Eye (tissue), 1 donor: Measurements from ENCODE around the gene SLC22A31.
"Not testable (repeated sequence)": the region's sequence is repeated elsewhere in the genome, so short reads cannot be mapped to it uniquely, and the experiment has no call there.

Experiments used
- DNase-seq: peaks from one replicate; pipeline ENCODE4 v3.0.0-alpha.2; 2015

Gene SLC22A31

GRCh38 chr16:89178453-89179147 lies 21.7 kb downstream of the SLC22A31 start:
- no peak for DNase-seq

GRCh38 chr16:89177501-89177900 lies 22.8 kb downstream of the SLC22A31 start:
- DNase-seq: no peak

GRCh38 chr16:89176717-89177116 lies 23.6 kb downstream of the SLC22A31 start:
- DNase-seq: no peak

- no peak for DNase-seq
Measured at GRCh38 chr16:89176147-89176690, 24.1 kb downstream of the SLC22A31 start.

GRCh38 chr16:89175280-89176146 lies 24.8 kb downstream of the SLC22A31 start:
- DNase-seq: no peak

GRCh38 chr16:89174877-89175276 lies 25.5 kb downstream of the SLC22A31 start:
- no peak for DNase-seq

GRCh38 chr16:89174055-89174827 lies 26.1 kb downstream of the SLC22A31 start:
- no peak for DNase-seq

GRCh38 chr16:89173174-89173921 lies 27.0 kb downstream of the SLC22A31 start:
- no peak for DNase-seq

- no peak for DNase-seq
Measured at GRCh38 chr16:89172528-89173173, 27.7 kb downstream of the SLC22A31 start.

GRCh38 chr16:89172171-89172527 lies 28.2 kb downstream of the SLC22A31 start:
- no peak for DNase-seq

- peak; percentile 97 for DNase-seq
Measured at GRCh38 chr16:89171216-89172170, 28.8 kb downstream of the SLC22A31 start, which contains the start of gene CDH15. CDH15 (plus strand) TSS chr16:89171748; CDS start chr16:89171832, 84 bp downstream.

- DNase-seq: peak; percentile 49
Measured at GRCh38 chr16:89170346-89171215, 29.8 kb downstream of the SLC22A31 start.

- no peak for DNase-seq
Measured at GRCh38 chr16:89169778-89170177, 30.6 kb downstream of the SLC22A31 start.

- no peak for DNase-seq
Measured at GRCh38 chr16:89168381-89169189, 31.8 kb downstream of the SLC22A31 start.

GRCh38 chr16:89167425-89167941 lies 32.9 kb downstream of the SLC22A31 start:
- peak; percentile 94 for DNase-seq

GRCh38 chr16:89166696-89167424 lies 33.5 kb downstream of the SLC22A31 start:
- no peak for DNase-seq

- DNase-seq: not testable (repeated sequence)
Measured at GRCh38 chr16:89165681-89165979, 34.7 kb downstream of the SLC22A31 start.
